ENCODE measurements around the gene EMC9. TPM values are rescaled to one million over a fixed set of nuclear protein-coding genes. Genes with fewer than 3 reads are reported as not detected.
A peak's percentile ranks its signal among the peaks of the same experiment; 100 is the strongest.

The EMC9 gene
- total and polyA plus RNA-seq, 7 donors, result 17.2 to 67.5 (median 35.1) TPM

DNA sequence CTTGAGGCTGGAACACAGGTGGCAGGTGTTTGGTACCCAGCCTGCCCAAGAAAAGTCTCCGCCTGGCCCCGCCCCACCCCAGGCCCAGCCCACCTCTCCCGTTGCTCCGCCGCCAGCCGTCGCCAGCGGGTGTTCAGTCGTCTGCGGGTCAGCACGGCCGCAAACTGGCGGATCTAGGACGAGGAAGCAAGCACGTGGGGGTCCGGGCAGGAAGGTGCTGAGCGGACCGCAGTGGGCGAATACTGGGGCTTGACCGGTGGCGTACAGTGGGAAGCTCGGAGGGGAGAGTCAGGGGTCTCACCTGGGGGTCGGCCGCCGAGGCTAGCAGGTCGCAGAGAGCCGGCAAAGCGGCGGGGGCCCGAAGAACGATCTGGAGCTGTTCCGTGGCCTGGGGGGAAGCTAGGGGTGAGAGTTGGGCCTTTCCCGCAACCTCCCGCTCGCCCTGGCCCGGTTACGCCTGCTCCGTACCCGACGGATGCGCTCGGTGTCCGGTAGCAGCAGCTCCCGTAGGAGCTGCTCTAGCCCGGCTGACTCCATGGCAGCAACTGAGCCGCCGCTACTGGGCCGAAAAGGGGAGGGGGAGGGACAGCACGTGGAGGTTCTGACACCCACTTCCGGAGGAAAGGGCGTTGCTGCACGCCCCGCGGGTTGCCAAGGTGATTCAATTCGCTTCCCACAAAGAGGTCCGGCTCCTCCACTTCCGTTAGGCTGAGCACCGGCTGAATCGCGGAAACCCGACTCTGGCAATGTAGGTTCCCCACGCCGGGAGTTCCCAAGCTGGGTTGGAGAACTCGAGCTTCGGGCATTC lies 47.1 kb upstream of the EMC9 start, which contains the start of gene IPO4:
IPO4 (minus strand) TSS at position 566 of the 808 bp plus-strand sequence; CDS start at position 537, 29 bp downstream.
- DNase-seq, result peak; percentile 95 to 98
- ATAC-seq, result peak; percentile 95 to 97 (median 96)
- no peaks in the 10 kb centered on the region for H3K9me3 ChIP-seq
- no peaks in the 10 kb centered on the region for H3K27me3 ChIP-seq (ENCODE audit: insufficient read depth in 3 of 3, low read length in 2 of 3)
- H3K4me3 ChIP-seq, result peak within 1 kb of the TSS; percentile 90
- peak within 1 kb of the TSS; percentile 94 for H3K27ac ChIP-seq
- WGBS, 3 donors, result 0 to 1% (median 0%) methylated on average over 60 to 65 of the region's 65 CpGs
- peaks cover 21% of the 10 kb centered on the region for H3K4me1 ChIP-seq
- intact Hi-C loops (cut with DNase I), result loop anchor here in 1 of 2 donors (2.0 kb wide), 1 partner anchor 26 kb away; no protein-coding TSS in a partner anchor
- H3K36me3 ChIP-seq (ENCODE audit: insufficient read depth in 1 of 2, low read depth in 1 of 2), result peaks cover 6 to 73% of the 10 kb centered on the region in 2 donors
- no peak for TF ChIP-seq CTCF (IDR thresholded peaks at IDR 0.05)

GRCh38 chr14:24187539-24187915 lies 46.1 kb upstream of the EMC9 start:
- intact Hi-C loops (cut with DNase I), result no loop called here
- peak in 1 of 2 donors; percentile 34 for DNase-seq
- H3K4me3 ChIP-seq, result peak overlapping the region; percentile 90
- no peaks in the 10 kb centered on the region for H3K9me3 ChIP-seq
- no peaks in the 10 kb centered on the region for H3K27me3 ChIP-seq (ENCODE audit: insufficient read depth in 3 of 3, low read length in 2 of 3)
- peaks cover 21% of the 10 kb centered on the region for H3K4me1 ChIP-seq
- TF ChIP-seq CTCF (IDR thresholded peaks at IDR 0.05), result no peak
- 59 to 76% (median 74%) methylated on average over 2 of the region's 2 CpGs for WGBS, 3 donors
- no peak for ATAC-seq
- peak overlapping the region; percentile 94 for H3K27ac ChIP-seq
- H3K36me3 ChIP-seq (ENCODE audit: insufficient read depth in 1 of 2, low read depth in 1 of 2), result peaks cover 6 to 73% of the 10 kb centered on the region in 2 donors

GRCh38 chr14:24186831-24187538 lies 45.6 kb upstream of the EMC9 start:
- Histone ChIP-seq H3K27me3 (ENCODE audit: insufficient read depth in 3 of 3, low read length in 2 of 3) (no peaks in the 10 kb centered on the region), H3K27ac (no peak overlapping the region), H3K4me1 (peaks cover 21% of the 10 kb centered on the region), H3K4me3 (peak overlapping the region; percentile 90), H3K9me3 (no peaks in the 10 kb centered on the region), H3K36me3 (ENCODE audit: insufficient read depth in 1 of 2, low read depth in 1 of 2) (peaks cover 6 to 73% of the 10 kb centered on the region in 2 donors)
- intact Hi-C loops (cut with DNase I), result no loop called here
- ATAC-seq, result no peak
- DNase-seq, result peak in 1 of 2 donors; percentile 39
- WGBS, 3 donors, result 89 to 97% (median 91%) methylated on average over 10 of the region's 10 CpGs
- TF ChIP-seq CTCF (IDR thresholded peaks at IDR 0.05), result no peak

DNA sequence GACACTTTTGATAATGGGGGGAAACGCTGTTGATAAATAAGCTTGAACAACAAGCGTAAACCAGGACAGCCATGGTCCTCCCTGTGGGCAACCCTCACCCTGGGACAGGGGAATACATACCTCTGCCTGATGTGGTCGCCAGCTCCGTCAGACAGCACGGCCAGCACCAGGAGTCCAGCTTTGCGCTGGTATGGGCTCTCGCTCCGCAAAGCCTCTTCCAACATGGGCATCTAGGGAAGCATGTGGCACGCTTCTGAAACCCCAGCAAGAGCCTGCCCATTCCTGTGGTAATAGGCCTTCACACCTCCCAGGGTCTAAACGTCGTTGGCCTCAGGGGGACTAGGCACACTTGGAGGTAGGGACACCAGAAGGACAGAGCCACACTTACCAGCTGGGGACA lies 44.4 kb upstream of the EMC9 start:
- H3K27ac ChIP-seq, result no peak overlapping the region

More for the DNA sequence above, 44.4 kb upstream of the EMC9 start:
- DNase-seq (peak in 1 of 2 donors; percentile 37), ATAC-seq (no peak)
- TF ChIP-seq CTCF (IDR thresholded peaks at IDR 0.05), result no peak
- intact Hi-C loops (cut with DNase I), result no loop called here
- Histone ChIP-seq H3K9me3 (no peaks in the 10 kb centered on the region), H3K4me3 (no peak overlapping the region), H3K36me3 (ENCODE audit: insufficient read depth in 1 of 2, low read depth in 1 of 2) (peaks cover 6 to 76% of the 10 kb centered on the region in 2 donors), H3K4me1 (peaks cover 21% of the 10 kb centered on the region), H3K27me3 (ENCODE audit: insufficient read depth in 3 of 3, low read length in 2 of 3) (no peaks in the 10 kb centered on the region)
- 92 to 94% (median 92%) methylated on average over 11 of the region's 11 CpGs for WGBS, 3 donors

All from psoas muscle (tissue), 8 donors.